Endothelial cell of umbilical vein (primary cell): ENCODE data around the gene ABHD17A. TPM values are rescaled to one million over a fixed set of nuclear protein-coding genes. Genes with fewer than 3 reads are reported as not detected.

Source experiments
- BruUV-seq: library from RNA; stranded (reverse); fragments of 400-500 nt; replicated peaks from 2 replicates; lab custom pipeline; 2021; lab: Mats Ljungman, UMichigan
- CTCF ChIA-PET: fragments of 300-600, 350-600 bp; sonication (Branson Sonifier 250); formaldehyde crosslinking; loops from one replicate; lab custom pipeline; 2021; ENCODE audit warnings: antibody characterized with exemption, inconsistent platforms; lab: Charles Lee
- POLR2A ChIA-PET: fragments of 300-600, 350-600 bp; sonication (Branson Sonifier 250); formaldehyde crosslinking; loops from one replicate; lab custom pipeline; 2021; ENCODE audit warnings: antibody characterized with exemption, inconsistent platforms; lab: Charles Lee
- DNase-seq: peaks from one replicate; pipeline ENCODE4 v3.0.0-alpha.2; 2011; ENCODE audit warnings: low read depth, low spot score
- FAIRE-seq: peaks from 2 replicates; lab custom pipeline; 2011; peaks lifted over from hg19 to GRCh38; lab: Jason Lieb, UNC
- H2AFZ ChIP-seq: 2 replicates; pipeline ENCODE4 v1.6.0; 2012; ENCODE audit warnings: low read depth, low read length, control low read depth, inconsistent platforms
- H3K27ac ChIP-seq: 2 replicates; pipeline ENCODE4 v1.5.1; 2011; ENCODE audit warnings: low read depth, mild to moderate bottlenecking, control low read depth, low read length, moderate library complexity; ENCODE audit not compliant: insufficient read depth
- H3K27me3 ChIP-seq, 2 experiments: 2 replicates each; pipeline versions ENCODE4 v1.6.0 to v1.6.1; 2011; ENCODE audit warnings: low read length in 2 of 2, mixed read lengths in 1 of 2; ENCODE audit not compliant: control insufficient read depth in 2 of 2, insufficient read depth in 2 of 2
- H3K36me3 ChIP-seq, 2 experiments: 2 replicates in 1 of 2; 3 replicates in 1 of 2; pipeline ENCODE4 v1.5.1; 2011; ENCODE audit warnings: low read length in 2 of 2, mild to moderate bottlenecking in 1 of 2, moderate library complexity in 1 of 2; ENCODE audit not compliant: control insufficient read depth in 2 of 2, insufficient read depth in 2 of 2; ENCODE audit errors: extremely low read depth in 1 of 2
- H3K4me1 ChIP-seq: 3 replicates; pipeline ENCODE4 v1.5.1; 2011; ENCODE audit warnings: mild to moderate bottlenecking, low read length; ENCODE audit not compliant: control insufficient read depth, insufficient read depth; ENCODE audit errors: extremely low read depth
- H3K4me2 ChIP-seq: 2 replicates; pipeline ENCODE4 v1.6.1; 2011; ENCODE audit warnings: low read length, control low read depth, mixed read lengths; ENCODE audit not compliant: insufficient read depth
- H3K4me3 ChIP-seq, 3 experiments: fragments of 200-600 bp in 1 of 3; sonication (generic), shearing (Covaris generic) in 1 of 3; replicated peaks in 1 of 3; 2 replicates each; pipeline ENCODE4 v1.5.1; 2011 to 2016; ENCODE audit warnings: control low read depth in 3 of 3, low read length in 3 of 3, mild to moderate bottlenecking in 2 of 3, inconsistent platforms in 1 of 3, low read depth in 1 of 3, moderate library complexity in 1 of 3; ENCODE audit not compliant: insufficient read depth in 1 of 3
- H3K79me2 ChIP-seq: 2 replicates; pipeline ENCODE4 v1.6.0; 2012; ENCODE audit warnings: low read length, inconsistent platforms; ENCODE audit not compliant: control insufficient read depth, insufficient read depth
- H3K9ac ChIP-seq: replicated peaks from 2 replicates; pipeline ENCODE3; 2011; ENCODE audit warnings: low read length, control low read depth; ENCODE audit not compliant: insufficient read depth; ENCODE audit errors: extremely low read depth
- H3K9me1 ChIP-seq: replicated peaks from 3 replicates; pipeline ENCODE4 v1.6.0; 2011; ENCODE audit warnings: mild to moderate bottlenecking, low read length; ENCODE audit not compliant: control insufficient read depth, insufficient read depth; ENCODE audit errors: extremely low read depth
- H3K9me3 ChIP-seq: replicated peaks from 2 replicates; pipeline ENCODE4 v1.5.1; 2012; ENCODE audit warnings: low read length, inconsistent platforms; ENCODE audit not compliant: control insufficient read depth, insufficient read depth
- H4K20me1 ChIP-seq: replicated peaks from 2 replicates; pipeline ENCODE3; 2011; ENCODE audit warnings: mild to moderate bottlenecking, low read length; ENCODE audit not compliant: control insufficient read depth, insufficient read depth; ENCODE audit errors: extremely low read depth
- EZH2 ChIP-seq: IDR thresholded peaks from 2 replicates; pipeline ENCODE4 v1.6.1; 2012; ENCODE audit warnings: borderline replicate concordance, low read depth, mild to moderate bottlenecking, moderate library complexity, low read length, inconsistent platforms; ENCODE audit not compliant: severe bottlenecking
- FOS ChIP-seq: IDR thresholded peaks from 2 replicates; pipeline ENCODE4 v1.6.1; 2011; ENCODE audit warnings: mild to moderate bottlenecking, low read length, moderate library complexity, borderline replicate concordance; ENCODE audit not compliant: insufficient read depth
- GATA2 ChIP-seq: IDR thresholded peaks from 2 replicates; pipeline ENCODE4 v1.7.0; 2011; ENCODE audit warnings: low read depth, mild to moderate bottlenecking, moderate library complexity, mixed read lengths, low read length; ENCODE audit not compliant: insufficient read length, insufficient read depth
- JUN ChIP-seq: IDR thresholded peaks from 2 replicates; pipeline ENCODE4 v1.6.1; 2011; ENCODE audit warnings: borderline replicate concordance, low read depth; ENCODE audit not compliant: insufficient read length, insufficient read depth
- MYC ChIP-seq: IDR thresholded peaks from one replicate; pipeline ENCODE4 v1.6.1; 2011; ENCODE audit warnings: mild to moderate bottlenecking, low read depth, low read length
- POLR2A ChIP-seq: IDR thresholded peaks from 2 replicates; pipeline ENCODE4 v1.6.1; 2012; ENCODE audit warnings: low read depth, mild to moderate bottlenecking, control low read depth, low read length
- POLR2AphosphoS5 ChIP-seq: IDR thresholded peaks from 2 replicates; pipeline ENCODE4 v1.6.1; 2012; ENCODE audit warnings: low read depth, mild to moderate bottlenecking, control low read depth, low read length, moderate library complexity; ENCODE audit not compliant: insufficient read depth
- dilution Hi-C: fragments of 300-500 bp; cut with MboI; formaldehyde crosslinking; loops from one replicate; pipeline ENCODE4 v1.15.0; 2019; ENCODE audit warnings: low sequenced_read_pairs; ENCODE audit not compliant: extremely low pct_ligation_motif_present
- intact Hi-C: fragments of 100-400 bp; cut with micrococcal nuclease; formaldehyde crosslinking; loops from one replicate; pipeline ENCODE4 v1.10.0; 2022
- polyA plus RNA-seq, 4 experiments: library from polyadenylated mRNA; depleted of rRNA in 3 of 4; stranded (reverse) in 3 of 4; unstranded in 1 of 4; fragments of >200 nt; gene quantifications; 2 replicates each; pipeline versions ENCODE4 v1.2.1 to v1.2.3, GENCODE V29; 2011 to 2012; ENCODE audit warnings: missing spikeins in 1 of 4
- total RNA-seq: library from RNA; stranded (reverse); gene quantifications from 2 replicates; pipeline ENCODE4 v1.2.3, GENCODE V29; 2021
- TF ChIP-seq, protein P1 (sequence below), 2 donors: IDR thresholded peaks; 1 replicate in 1 of 2; 2 replicates in 1 of 2; pipeline ENCODE4 v1.5.1; 2011; ENCODE audit warnings: low read length in 2 of 2, mild to moderate bottlenecking in 2 of 2, moderate library complexity in 2 of 2, control low read depth in 1 of 2, inconsistent platforms in 1 of 2, low read depth in 1 of 2; ENCODE audit not compliant: insufficient read depth in 1 of 2; ENCODE audit errors: extremely low read depth in 1 of 2
- TF ChIP-seq, protein P2 (sequence below): IDR thresholded peaks from 2 replicates; pipeline ENCODE4 v1.6.1; 2011; ENCODE audit not compliant: insufficient read depth, insufficient read length

Gene ABHD17A
- total and polyA plus RNA-seq, 2 donors (not counting 3 experiments of a cell fraction or from before 2014, with no cell fraction given), result 89.8 to 143 TPM

DNA sequence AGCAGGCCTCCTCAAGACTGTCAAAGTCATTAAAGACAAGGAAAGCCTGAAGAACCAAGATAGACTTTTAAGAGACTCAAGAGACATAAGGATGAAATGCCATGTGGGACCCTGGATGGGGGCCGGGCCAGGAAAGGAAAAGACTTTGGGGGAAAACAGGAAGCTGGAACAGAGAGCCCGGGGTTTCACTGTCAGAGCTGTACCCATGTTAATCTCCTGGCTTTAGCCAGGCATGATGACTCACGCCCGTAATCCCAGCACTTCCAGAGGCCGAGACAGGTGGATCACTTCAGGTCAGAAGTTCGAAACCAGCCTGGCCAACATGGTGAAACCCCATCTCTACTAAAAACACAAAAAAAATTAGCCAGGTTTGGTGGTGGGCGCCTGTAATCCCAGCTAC is 16.3 kb downstream of the ABHD17A start:
- DNase-seq (no peak), FAIRE-seq (no peak)
- intact Hi-C loops (no loop called here), dilution Hi-C loops (no loop called here)
- H4K20me1 ChIP-seq, result no peaks in the 10 kb centered on the region
- BruUV-seq, result no TSS peak
- peaks cover 0 to 4% of the 10 kb centered on the region in 2 experiments for H3K36me3 ChIP-seq
- no peaks in the 10 kb centered on the region for H3K9me3 ChIP-seq
- H3K79me2 ChIP-seq, result peaks cover 20% of the 10 kb centered on the region
- no peaks in the 10 kb centered on the region for H3K27me3 ChIP-seq
- H3K9ac ChIP-seq, result no peak overlapping the region
- ChIA-PET POLR2A (no interaction called here), CTCF (interaction anchor here (0.9 kb wide), 1 partner anchor 43 kb away, joined by 3 read pairs; no protein-coding TSS in a partner anchor)
- H3K4me2 ChIP-seq, result no peak overlapping the region
- H2AFZ ChIP-seq, result no peak overlapping the region
- TF ChIP-seq POLR2A (no peak), FOS (no peak), GATA2 (no peak), POLR2AphosphoS5 (no peak), MYC (no peak), JUN (no peak), EZH2 (no peak)
- TF ChIP-seq, protein P1, sequence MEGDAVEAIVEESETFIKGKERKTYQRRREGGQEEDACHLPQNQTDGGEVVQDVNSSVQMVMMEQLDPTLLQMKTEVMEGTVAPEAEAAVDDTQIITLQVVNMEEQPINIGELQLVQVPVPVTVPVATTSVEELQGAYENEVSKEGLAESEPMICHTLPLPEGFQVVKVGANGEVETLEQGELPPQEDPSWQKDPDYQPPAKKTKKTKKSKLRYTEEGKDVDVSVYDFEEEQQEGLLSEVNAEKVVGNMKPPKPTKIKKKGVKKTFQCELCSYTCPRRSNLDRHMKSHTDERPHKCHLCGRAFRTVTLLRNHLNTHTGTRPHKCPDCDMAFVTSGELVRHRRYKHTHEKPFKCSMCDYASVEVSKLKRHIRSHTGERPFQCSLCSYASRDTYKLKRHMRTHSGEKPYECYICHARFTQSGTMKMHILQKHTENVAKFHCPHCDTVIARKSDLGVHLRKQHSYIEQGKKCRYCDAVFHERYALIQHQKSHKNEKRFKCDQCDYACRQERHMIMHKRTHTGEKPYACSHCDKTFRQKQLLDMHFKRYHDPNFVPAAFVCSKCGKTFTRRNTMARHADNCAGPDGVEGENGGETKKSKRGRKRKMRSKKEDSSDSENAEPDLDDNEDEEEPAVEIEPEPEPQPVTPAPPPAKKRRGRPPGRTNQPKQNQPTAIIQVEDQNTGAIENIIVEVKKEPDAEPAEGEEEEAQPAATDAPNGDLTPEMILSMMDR (IDR thresholded peaks at IDR 0.05; ENCODE audit: extremely low read depth in 1 of 2, insufficient read depth in 1 of 2, low read depth in 1 of 2, low read length in 2 of 2), result no peak
- TF ChIP-seq, protein P2, sequence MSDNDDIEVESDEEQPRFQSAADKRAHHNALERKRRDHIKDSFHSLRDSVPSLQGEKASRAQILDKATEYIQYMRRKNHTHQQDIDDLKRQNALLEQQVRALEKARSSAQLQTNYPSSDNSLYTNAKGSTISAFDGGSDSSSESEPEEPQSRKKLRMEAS, result no peak
- H3K27ac ChIP-seq, result no peak overlapping the region
- no peaks in the 10 kb centered on the region for H3K9me1 ChIP-seq
- H3K4me3 ChIP-seq, result no peak overlapping the region
- H3K4me1 ChIP-seq, result peaks cover 6% of the 10 kb centered on the region
